ENCODE results near the gene PRMT3. TPM values are rescaled to one million over a fixed set of nuclear protein-coding genes. Genes with fewer than 3 reads are reported as not detected.

PRMT3 gene
- total RNA-seq, 1 experiment from 2014 or later, result 26.4 TPM

DNA sequence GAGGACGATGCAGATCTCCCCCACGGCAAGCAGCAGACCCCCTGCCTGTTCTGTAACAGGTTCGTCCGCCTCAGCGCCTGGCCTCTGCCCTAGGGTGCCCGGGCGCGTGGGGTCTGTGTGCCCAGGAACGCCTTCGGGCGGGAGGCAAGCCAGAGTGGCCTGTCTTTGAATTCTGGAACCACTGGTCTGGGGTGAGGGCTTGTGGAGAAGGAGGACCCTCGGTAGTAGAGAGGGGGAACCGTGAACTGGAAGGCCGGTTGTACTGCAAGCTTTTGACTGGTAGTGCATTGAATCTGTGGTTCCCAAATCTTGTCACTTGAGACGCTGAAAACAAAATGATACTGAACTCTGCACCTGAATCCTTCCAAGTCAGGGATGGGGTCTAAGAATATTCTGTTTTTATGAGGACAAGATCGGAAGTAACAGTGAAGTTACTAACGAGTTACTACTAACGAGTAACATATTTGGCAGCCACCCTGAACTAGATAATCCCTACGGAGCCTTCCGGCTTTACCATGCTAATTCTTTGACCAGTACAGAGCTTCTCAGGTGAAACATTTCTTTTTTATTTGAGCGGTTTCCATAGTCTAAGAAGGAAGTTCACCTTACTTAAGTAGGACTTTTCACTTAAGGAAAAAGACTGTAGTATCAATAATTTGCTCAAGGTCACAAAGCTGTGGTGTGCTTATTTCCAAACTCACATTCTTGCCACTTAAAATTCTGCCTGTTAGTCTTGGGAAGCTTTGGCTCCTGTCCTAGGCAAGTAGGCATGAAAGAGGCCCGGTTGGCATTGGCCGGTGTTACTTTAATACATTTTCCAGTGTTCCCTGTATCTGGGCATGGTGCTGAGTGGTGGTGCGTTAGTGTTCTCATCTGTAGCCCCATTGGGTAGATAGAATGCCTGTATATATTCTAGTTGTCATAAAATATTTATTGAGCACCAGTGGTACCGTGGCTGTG is 860 bp downstream of the PRMT3 start:
- CTCF ChIA-PET, result no interaction called here
- peak; percentile 21 for DNase-seq (ENCODE audit: low spot score)
- intact Hi-C loops (cut with micrococcal nuclease; ENCODE audit: unreplicated experiment), result loop anchor here (5.0 kb wide), 1 partner anchor 54 kb away; no protein-coding TSS in a partner anchor
- Histone ChIP-seq H3K4me1 (ENCODE audit: insufficient read depth, low read length, poor library complexity, severe bottlenecking) (no peaks in the 10 kb centered on the region), H3K4me3 (ENCODE audit: low read depth, low read length, poor library complexity, severe bottlenecking) (peak overlapping the region; percentile 95), H3K9me3 (ENCODE audit: low read depth, low read length, poor library complexity, severe bottlenecking) (no peaks in the 10 kb centered on the region), H3K36me3 (ENCODE audit: insufficient read depth, low read length, poor library complexity, severe bottlenecking) (peaks cover 6% of the 10 kb centered on the region), H3K27me3 (replicated peaks; ENCODE audit: insufficient read depth, low read depth, low read length, poor library complexity) (no peaks in the 10 kb centered on the region), H3K27ac (ENCODE audit: low read depth, low read length, poor library complexity, severe bottlenecking) (peak overlapping the region; percentile 83)
- POLR2A ChIA-PET (ENCODE audit: low non-redundant PET), result interaction anchor here (0.6 kb wide), 1 partner anchor 22 kb away, joined by 4 read pairs; no protein-coding TSS in a partner anchor
- TF ChIP-seq, protein P1, sequence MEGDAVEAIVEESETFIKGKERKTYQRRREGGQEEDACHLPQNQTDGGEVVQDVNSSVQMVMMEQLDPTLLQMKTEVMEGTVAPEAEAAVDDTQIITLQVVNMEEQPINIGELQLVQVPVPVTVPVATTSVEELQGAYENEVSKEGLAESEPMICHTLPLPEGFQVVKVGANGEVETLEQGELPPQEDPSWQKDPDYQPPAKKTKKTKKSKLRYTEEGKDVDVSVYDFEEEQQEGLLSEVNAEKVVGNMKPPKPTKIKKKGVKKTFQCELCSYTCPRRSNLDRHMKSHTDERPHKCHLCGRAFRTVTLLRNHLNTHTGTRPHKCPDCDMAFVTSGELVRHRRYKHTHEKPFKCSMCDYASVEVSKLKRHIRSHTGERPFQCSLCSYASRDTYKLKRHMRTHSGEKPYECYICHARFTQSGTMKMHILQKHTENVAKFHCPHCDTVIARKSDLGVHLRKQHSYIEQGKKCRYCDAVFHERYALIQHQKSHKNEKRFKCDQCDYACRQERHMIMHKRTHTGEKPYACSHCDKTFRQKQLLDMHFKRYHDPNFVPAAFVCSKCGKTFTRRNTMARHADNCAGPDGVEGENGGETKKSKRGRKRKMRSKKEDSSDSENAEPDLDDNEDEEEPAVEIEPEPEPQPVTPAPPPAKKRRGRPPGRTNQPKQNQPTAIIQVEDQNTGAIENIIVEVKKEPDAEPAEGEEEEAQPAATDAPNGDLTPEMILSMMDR (conservative IDR thresholded peaks at IDR 0.05; ENCODE audit: low read depth, low read length), result no peak
- TF ChIP-seq EZH2 (IDR thresholded peaks at IDR 0.05; ENCODE audit: borderline replicate concordance, low read depth, low read length, poor library complexity, severe bottlenecking), result no peak
- TSS peak; percentile 42 for BruUV-seq (replicated peaks)

DNA sequence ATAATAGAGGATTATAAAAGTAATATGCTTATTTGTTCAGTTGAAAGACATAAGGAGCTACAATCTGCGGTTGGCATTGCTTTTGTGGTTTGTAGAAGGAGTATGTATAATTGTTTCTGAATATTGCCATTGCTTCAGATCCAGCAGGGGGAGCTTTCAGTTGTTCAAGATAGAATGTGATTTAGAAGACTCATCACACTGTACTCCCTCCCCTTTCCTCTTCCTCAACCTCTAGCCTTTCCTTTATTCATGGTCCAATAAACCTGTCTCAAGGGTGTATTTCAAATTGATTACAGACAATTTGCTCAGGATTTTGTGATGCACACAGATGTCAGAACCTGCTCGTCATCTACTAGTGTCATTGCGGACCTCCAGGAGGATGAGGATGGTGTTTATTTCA is 9.8 kb downstream of the PRMT3 start:
- POLR2A ChIA-PET (ENCODE audit: low non-redundant PET), result no interaction called here
- Histone ChIP-seq H3K9me3 (ENCODE audit: low read depth, low read length, poor library complexity, severe bottlenecking) (no peaks in the 10 kb centered on the region), H3K27ac (ENCODE audit: low read depth, low read length, poor library complexity, severe bottlenecking) (no peak overlapping the region), H3K27me3 (replicated peaks; ENCODE audit: insufficient read depth, low read depth, low read length, poor library complexity) (no peaks in the 10 kb centered on the region), H3K36me3 (ENCODE audit: insufficient read depth, low read length, poor library complexity, severe bottlenecking) (peaks cover 27% of the 10 kb centered on the region), H3K4me3 (ENCODE audit: low read depth, low read length, poor library complexity, severe bottlenecking) (no peak overlapping the region), H3K4me1 (ENCODE audit: insufficient read depth, low read length, poor library complexity, severe bottlenecking) (no peaks in the 10 kb centered on the region)
- TF ChIP-seq, protein P1 (conservative IDR thresholded peaks at IDR 0.05; ENCODE audit: low read depth, low read length), result peak; percentile 70
- no peak for TF ChIP-seq EZH2 (IDR thresholded peaks at IDR 0.05; ENCODE audit: borderline replicate concordance, low read depth, low read length, poor library complexity, severe bottlenecking)
- no TSS peak for BruUV-seq (replicated peaks)
- peak; percentile 72 for DNase-seq (ENCODE audit: low spot score)
- intact Hi-C loops (cut with micrococcal nuclease; ENCODE audit: unreplicated experiment), result loop anchor here (2.0 to 10.0 kb wide), 2 partner anchors 212 to 1758 kb away; no protein-coding TSS in a partner anchor
- CTCF ChIA-PET, result interaction anchor here (0.9 to 1.4 kb wide), 2 partner anchors 46 to 213 kb away, joined by 4 to 6 read pairs; no protein-coding TSS in a partner anchor

DNA sequence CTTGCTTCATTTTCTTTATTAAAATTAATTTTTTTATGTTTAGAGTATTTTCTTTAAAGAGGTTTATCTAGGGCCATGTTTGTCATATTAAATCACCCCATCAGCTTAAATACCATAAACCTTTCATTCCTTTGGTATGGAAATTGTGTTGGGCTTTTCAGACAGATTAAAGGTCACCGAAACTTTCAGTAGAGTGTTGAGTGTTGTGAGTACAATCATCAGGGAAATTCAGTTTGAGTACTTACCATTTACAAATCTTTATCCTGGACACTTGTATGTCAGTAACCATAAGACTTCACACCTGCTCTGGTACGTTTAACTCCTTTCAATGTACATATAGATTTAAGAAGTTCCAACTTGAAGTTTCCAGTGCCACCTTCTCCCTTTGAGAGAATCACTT is 12.0 kb downstream of the PRMT3 start:
- Histone ChIP-seq H3K36me3 (ENCODE audit: insufficient read depth, low read length, poor library complexity, severe bottlenecking) (peaks cover 27% of the 10 kb centered on the region), H3K4me1 (ENCODE audit: insufficient read depth, low read length, poor library complexity, severe bottlenecking) (no peaks in the 10 kb centered on the region), H3K27ac (ENCODE audit: low read depth, low read length, poor library complexity, severe bottlenecking) (no peak overlapping the region), H3K27me3 (replicated peaks; ENCODE audit: insufficient read depth, low read depth, low read length, poor library complexity) (no peaks in the 10 kb centered on the region), H3K9me3 (ENCODE audit: low read depth, low read length, poor library complexity, severe bottlenecking) (no peaks in the 10 kb centered on the region), H3K4me3 (ENCODE audit: low read depth, low read length, poor library complexity, severe bottlenecking) (no peak overlapping the region)
- ChIA-PET POLR2A (ENCODE audit: low non-redundant PET) (no interaction called here), CTCF (no interaction called here)
- no peak for DNase-seq (ENCODE audit: low spot score)
- TF ChIP-seq EZH2 (IDR thresholded peaks at IDR 0.05; ENCODE audit: borderline replicate concordance, low read depth, low read length, poor library complexity, severe bottlenecking), result no peak
- TF ChIP-seq, protein P1 (conservative IDR thresholded peaks at IDR 0.05; ENCODE audit: low read depth, low read length), result no peak
- intact Hi-C loops (cut with micrococcal nuclease; ENCODE audit: unreplicated experiment), result loop anchor here (10.0 kb wide), 1 partner anchor 1755 kb away; no protein-coding TSS in a partner anchor
- BruUV-seq (replicated peaks), result no TSS peak
